Jurkat, Clone E6-1 (cell line): ENCODE results near the gene ADRB1.

Experiments
- DNase-seq: peaks from one replicate; pipeline ENCODE4 v3.0.0-alpha.2; 2011; ENCODE audit warnings: low read depth, low spot score
- H3K4me3 ChIP-seq: 2 replicates; pipeline ENCODE4 v1.5.1; 2011; ENCODE audit warnings: mild to moderate bottlenecking, low read length, control low read depth, moderate library complexity

Gene ADRB1

DNA sequence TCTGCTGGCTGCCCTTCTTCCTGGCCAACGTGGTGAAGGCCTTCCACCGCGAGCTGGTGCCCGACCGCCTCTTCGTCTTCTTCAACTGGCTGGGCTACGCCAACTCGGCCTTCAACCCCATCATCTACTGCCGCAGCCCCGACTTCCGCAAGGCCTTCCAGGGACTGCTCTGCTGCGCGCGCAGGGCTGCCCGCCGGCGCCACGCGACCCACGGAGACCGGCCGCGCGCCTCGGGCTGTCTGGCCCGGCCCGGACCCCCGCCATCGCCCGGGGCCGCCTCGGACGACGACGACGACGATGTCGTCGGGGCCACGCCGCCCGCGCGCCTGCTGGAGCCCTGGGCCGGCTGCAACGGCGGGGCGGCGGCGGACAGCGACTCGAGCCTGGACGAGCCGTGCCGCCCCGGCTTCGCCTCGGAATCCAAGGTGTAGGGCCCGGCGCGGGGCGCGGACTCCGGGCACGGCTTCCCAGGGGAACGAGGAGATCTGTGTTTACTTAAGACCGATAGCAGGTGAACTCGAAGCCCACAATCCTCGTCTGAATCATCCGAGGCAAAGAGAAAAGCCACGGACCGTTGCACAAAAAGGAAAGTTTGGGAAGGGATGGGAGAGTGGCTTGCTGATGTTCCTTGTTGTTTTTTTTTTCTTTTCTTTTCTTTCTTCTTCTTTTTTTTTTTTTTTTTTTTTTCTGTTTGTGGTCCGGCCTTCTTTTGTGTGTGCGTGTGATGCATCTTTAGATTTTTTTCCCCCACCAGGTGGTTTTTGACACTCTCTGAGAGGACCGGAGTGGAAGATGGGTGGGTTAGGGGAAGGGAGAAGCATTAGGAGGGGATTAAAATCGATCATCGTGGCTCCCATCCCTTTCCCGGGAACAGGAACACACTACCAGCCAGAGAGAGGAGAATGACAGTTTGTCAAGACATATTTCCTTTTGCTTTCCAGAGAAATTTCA, 1.7 kb downstream of the ADRB1 start:
- H3K4me3 ChIP-seq, result no peak overlapping the region
- DNase-seq, result no peak

GRCh38 chr10:114046087-114046458, 2.4 kb downstream of the ADRB1 start:
- H3K4me3 ChIP-seq, result no peak overlapping the region
- no peak for DNase-seq

- no peak overlapping the region for H3K4me3 ChIP-seq
- no peak for DNase-seq
Measured at GRCh38 chr10:114048472-114048871, 4.8 kb downstream of the ADRB1 start.

DNA sequence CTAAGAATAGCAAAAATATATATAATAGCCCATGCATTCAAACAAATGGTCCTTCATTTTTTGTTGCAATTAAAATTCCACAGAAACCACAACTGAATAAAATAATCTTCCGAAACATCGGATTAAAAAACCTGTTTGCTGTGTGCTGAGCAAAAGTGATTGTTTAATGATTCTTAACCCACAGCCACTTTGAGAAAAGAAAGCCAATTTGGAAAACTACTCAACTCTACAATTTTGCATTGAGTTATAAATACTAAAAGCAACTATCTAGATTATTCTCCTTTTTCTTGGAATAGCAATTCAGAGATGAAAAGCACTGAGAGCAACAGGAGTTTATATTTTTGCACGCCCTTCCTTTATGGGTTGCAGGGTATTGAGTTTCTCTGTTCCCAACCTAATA, 8.0 kb downstream of the ADRB1 start:
- no peak overlapping the region for H3K4me3 ChIP-seq
- DNase-seq, result no peak

- H3K4me3 ChIP-seq, result no peak overlapping the region
- DNase-seq, result no peak
Measured at GRCh38 chr10:114052255-114052654, 8.6 kb downstream of the ADRB1 start.

DNA sequence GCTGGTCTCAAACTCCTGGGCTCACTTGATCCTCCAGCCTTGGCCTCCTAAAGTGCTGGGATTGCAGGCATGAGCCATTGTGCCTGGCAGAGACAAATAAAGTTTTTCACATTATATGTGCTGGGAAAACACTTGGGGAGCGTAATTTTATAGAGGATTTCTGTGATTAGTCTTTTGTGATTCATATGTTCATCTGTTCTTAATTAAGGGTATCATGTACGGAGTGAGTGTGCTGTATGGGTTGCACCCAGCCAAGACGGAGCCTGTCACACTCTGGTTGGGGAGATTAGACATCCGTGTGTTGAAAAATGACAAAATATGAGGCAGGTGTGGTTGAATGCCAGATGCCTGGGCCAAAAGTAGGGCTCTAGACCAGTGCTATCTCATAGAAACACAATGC, 10.3 kb downstream of the ADRB1 start:
- no peak overlapping the region for H3K4me3 ChIP-seq
- DNase-seq, result no peak

DNA sequence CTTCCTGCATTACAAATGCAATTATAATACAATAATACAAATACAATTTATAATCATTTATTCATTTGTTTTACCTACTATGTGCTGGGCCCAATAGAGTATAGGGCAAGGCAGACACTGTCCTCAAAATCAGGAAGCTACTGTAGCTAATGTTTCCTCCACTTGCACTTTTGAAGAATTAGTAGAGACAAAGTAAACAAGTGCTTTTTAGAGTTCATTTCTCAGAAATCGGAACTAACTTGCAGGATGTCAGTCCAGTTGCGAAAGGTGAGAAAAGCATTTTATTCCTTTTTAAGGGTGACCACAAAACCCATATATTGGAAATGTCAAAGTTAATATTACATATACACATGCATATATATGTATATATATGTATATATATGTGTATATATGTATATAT, 14.2 kb downstream of the ADRB1 start:
- DNase-seq, result no peak
- no peak overlapping the region for H3K4me3 ChIP-seq

DNA sequence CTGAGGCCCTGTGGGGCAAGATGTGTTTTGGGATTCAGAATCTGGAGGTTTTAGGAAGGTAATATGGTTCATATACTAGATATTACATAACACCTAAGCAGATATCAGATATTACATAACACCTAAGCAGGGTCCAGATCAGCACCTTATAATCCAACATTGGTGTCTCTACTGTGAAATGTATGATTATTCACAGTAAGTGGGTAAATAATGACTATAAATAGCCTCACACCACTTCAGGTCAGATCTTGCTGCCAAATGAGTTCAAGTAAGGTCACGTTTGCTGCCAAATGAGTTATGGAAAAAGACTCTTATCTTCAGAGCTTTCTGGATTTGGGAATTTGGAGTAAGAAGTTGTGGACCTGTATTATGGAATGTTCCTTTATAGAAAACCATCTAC, 14.6 kb downstream of the ADRB1 start:
- no peak overlapping the region for H3K4me3 ChIP-seq
- DNase-seq, result no peak

- no peak for DNase-seq
- H3K4me3 ChIP-seq, result no peak overlapping the region
Measured at GRCh38 chr10:114059561-114059960, 15.9 kb downstream of the ADRB1 start.

DNA sequence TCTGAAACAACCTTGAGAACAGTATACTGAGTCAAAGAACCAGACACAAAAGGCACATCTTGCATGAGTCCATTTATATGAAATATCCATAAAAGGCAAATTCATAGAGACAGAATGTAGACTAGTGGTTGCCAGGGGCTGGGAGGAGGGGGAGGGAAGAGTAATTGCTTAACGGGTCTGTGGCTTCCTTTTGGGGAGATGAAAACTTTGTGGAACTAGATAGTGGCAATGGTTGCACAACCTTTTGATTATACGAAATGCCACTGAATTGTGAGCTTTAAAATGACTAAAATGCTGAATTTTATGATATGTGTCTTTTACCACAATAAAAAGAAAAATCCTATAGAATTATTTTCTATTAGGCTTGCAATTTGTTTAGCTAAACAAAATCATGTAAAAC, 16.8 kb downstream of the ADRB1 start:
- no peak overlapping the region for H3K4me3 ChIP-seq
- peak; percentile 85 for DNase-seq

- no peak for DNase-seq
- no peak overlapping the region for H3K4me3 ChIP-seq
Measured at GRCh38 chr10:114061148-114061547, 17.5 kb downstream of the ADRB1 start.

- H3K4me3 ChIP-seq, result no peak overlapping the region
- no peak for DNase-seq
Measured at GRCh38 chr10:114061789-114062188, 18.1 kb downstream of the ADRB1 start.

GRCh38 chr10:114064151-114065048, 20.7 kb downstream of the ADRB1 start:
- DNase-seq, result no peak

GRCh38 chr10:114065049-114065435, 21.4 kb downstream of the ADRB1 start:
- no peak overlapping the region for H3K4me3 ChIP-seq

More at GRCh38 chr10:114064151-114065048, 20.7 kb downstream of the ADRB1 start:
- no peak overlapping the region for H3K4me3 ChIP-seq

GRCh38 chr10:114068054-114068707, 24.5 kb downstream of the ADRB1 start:
- no peak for DNase-seq
- H3K4me3 ChIP-seq, result no peak overlapping the region

More at GRCh38 chr10:114065049-114065435, 21.4 kb downstream of the ADRB1 start:
- no peak for DNase-seq

- no peak overlapping the region for H3K4me3 ChIP-seq
- DNase-seq, result peak; percentile 58
Measured at GRCh38 chr10:114070710-114071109, 27.0 kb downstream of the ADRB1 start.

- no peak for DNase-seq
- H3K4me3 ChIP-seq, result no peak overlapping the region
Measured at GRCh38 chr10:114071178-114071577, 27.5 kb downstream of the ADRB1 start.

GRCh38 chr10:114073395-114074186, 29.9 kb downstream of the ADRB1 start:
- peak; percentile 91 for DNase-seq

DNA sequence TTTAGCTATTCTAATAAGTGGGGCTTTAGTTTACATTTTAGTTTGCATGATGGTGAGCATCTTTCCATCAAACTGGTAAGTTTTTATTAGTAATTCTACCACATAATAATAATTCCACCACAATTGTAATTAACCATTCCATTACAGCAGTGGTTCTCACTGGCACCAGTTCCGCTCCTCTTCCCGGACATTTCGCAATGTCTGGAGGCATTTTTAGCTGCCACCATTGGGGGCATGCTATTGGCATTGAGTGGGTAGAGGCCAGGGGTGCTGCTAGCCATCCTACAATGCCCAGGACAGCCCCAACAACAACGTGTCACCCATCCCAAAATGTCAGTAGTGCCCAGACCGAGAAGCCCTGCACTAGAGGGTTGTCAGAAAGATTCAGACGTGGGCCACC, 31.4 kb downstream of the ADRB1 start:
- no peak for DNase-seq
- no peak overlapping the region for H3K4me3 ChIP-seq

More at GRCh38 chr10:114073395-114074186, 29.9 kb downstream of the ADRB1 start:
- peak overlapping the region; percentile 42 for H3K4me3 ChIP-seq
